GM19025 (cell line): ENCODE measurements around the gene EMILIN1.
"Not testable (repeated sequence)": the region's sequence is repeated elsewhere in the genome, so short reads cannot be mapped to it uniquely, and the experiment has no call there.

Experiments used
- ATAC-seq: cut with Tn5 transposase; IDR thresholded peaks from one replicate; pipeline ENCODE4 v1.9.1; 2021; ENCODE audit warnings: mild to moderate bottlenecking, low read depth, moderate library complexity; ENCODE audit not compliant: unreplicated experiment

The EMILIN1 gene

DNA sequence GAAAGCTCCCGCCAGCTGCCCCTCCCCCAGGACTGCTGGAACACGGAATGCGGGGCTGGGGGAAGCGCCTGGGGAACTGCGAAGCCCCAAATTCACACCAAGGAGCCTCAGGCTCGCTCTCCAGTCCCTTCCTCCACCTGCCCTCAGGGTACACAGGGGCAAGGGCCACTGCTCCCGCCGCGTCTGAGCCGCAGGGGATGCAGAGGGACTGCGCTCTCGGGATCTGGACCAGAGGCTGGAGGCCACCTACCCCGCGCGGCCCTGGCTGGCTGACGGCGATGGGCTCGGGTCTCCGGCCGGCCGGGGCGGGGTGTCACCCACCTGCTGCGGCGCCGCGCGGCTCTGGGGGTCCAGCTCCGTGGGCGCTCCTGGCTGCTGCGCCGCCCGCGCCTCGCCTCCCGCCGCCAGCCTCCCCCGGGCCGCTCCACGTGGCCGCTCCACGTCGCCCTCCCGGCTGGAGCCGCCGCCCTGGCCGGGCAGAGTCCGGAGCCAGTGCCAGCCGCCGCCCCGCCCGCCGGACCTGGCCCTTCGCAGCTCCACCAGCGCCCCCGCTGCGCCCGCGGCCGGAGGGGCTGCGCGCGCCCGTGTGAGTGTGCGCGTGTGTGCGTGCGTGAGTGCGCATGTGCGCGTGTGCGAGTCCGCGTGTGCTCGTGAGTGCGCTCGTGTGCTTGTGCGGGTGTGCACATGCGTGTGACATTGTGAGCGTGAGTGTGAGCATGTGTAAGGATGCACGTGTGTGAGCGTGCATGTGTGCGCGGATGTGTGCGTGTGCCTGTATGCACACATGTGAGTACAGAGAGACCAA, 40.3 kb downstream of the EMILIN1 start, which contains the start of gene CGREF1:
CGREF1 (minus strand) TSS at position 604 of the 805 bp plus-strand sequence. CDS start 14,762 bp downstream, outside the sequence.
- no peak for ATAC-seq

DNA sequence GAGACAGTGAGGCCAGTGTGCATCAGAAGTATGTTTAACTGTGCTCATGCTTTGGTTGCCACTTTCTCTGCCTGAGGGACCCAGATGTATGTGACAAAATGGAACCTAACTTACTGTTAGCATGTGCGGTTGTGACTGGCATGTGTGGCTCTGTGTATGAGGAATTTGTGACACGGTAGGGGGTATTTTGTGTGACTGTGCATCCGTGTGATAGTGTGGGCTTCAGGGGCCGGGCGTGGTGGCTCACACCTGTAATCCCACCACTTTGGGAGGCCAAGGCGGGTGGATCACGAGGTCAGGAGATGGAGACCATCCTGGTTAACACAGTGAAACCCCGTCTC, 40.9 kb downstream of the EMILIN1 start:
- ATAC-seq = not testable (repeated sequence)

DNA sequence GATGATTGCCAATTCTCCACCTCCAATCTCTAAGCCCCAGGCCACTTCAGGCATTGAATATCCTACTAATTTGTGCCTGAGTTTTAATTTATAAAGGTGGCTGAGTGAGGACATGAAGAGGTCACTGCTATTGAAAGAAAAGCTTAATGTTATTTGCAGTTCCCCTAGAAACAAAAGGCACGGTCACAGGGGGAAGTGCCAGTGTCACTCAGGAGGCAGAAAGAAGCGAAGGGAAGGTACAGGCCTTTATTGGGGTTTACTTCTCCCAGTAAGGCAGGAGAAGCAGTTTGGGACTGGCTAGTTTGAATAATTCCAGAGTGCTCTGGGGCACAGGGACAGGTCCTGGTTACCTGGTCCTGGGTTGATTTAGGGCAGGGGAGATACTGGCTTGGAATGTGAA, 43.5 kb downstream of the EMILIN1 start:
- ATAC-seq = no peak

DNA sequence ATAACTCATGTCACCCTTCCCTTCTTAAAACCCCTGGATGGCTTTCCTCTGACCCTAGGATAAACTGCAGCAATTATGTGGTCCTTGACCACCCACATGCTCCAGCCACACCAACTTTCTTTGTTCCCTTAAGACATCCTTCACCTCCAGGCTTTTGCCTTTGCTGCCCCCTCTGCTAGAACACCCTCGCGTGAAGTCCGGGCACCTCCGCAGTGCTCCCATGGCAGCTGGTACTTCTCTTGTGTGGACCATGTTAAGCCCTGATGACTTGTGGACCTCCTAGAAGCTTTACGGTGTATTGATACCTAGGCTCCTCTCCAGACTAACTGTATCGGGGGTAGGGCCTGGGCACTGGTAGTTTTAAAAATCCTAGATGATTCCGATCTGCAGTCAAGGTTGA, 44.4 kb downstream of the EMILIN1 start:
- no peak for ATAC-seq

DNA sequence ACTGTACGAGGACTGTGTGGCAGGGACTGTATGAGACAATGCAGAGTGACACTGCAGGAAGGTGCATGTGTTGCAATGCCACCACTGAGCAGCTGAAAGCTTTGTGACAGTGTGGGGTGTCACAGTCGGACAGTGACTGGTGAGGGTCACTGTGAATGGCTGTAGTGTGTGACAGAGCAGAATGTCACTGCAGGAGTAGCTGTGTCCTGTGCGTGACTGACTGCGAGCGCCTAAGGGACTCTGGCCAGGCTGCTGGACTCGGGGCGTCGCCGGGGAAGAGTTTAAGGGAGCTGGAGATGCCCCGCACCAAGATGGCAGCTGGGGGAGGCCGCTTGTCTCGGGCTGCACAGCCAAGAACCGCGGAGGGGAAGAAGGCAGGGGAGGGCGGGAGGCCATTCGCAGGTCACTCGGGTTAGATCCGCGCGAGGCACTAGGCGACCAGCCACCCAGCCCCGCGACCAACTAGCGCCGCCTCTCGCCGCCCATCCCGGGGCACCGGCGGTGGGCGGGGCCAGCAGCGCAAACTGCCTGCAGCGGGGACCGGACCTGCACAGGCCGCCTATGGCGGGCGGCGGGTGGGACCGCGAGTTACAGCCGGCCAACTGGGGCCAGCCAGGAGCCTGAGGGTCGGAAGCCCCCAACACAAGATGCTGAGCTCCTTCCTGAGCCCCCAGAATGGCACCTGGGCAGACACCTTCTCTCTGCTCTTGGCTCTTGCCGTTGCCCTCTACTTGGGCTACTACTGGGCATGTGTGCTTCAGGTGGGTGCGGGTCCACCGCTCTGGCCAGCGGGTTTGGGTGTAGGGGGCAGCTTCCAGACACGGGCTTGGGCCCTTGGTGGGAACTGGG, 45.1 kb downstream of the EMILIN1 start, which contains the start of gene ABHD1:
ABHD1 (plus strand) TSS at position 514 of the 849 bp plus-strand sequence; CDS start at position 648, 134 bp downstream.
- ATAC-seq = no peak

DNA sequence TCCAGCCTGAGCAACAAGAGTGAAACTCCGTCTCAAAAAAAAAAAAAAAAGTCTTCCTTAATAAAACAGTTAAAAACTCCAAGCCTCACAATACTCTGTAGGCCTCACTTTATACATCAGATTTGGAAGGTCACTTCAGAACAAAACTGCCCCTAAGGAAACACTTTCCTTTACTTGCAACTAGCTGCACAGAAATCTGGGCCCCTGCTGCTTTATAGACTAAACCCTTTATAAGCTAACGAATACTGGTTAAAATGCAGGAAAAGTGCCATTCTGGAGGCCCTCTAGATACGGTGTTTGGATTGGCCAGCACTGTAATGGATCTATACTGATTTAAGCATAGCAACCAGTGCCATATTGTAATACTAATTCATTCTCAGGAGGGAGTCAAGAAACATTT, 46.7 kb downstream of the EMILIN1 start:
- no peak for ATAC-seq

DNA sequence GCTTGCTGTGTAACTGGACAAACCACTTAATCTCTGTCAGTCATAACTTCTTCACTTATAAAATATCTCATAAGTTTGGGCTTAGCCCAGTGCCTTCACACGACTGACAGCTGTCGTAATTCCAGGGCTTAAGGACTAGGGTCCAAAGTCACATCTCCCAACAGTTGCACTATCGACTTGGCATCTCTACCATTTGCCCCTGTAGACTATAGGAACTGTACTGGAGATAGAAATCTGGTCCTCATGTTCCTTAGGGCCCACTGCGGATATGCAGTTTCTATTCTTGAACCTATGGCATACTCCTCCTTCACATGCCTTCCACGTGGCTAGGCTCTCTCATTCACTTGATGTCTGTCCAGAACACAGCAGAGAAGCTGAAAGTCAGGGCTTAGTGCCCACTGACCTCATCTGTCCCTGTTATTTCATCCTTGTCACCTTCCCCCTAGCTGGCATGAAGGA, 47.9 kb downstream of the EMILIN1 start:
- no peak for ATAC-seq

DNA sequence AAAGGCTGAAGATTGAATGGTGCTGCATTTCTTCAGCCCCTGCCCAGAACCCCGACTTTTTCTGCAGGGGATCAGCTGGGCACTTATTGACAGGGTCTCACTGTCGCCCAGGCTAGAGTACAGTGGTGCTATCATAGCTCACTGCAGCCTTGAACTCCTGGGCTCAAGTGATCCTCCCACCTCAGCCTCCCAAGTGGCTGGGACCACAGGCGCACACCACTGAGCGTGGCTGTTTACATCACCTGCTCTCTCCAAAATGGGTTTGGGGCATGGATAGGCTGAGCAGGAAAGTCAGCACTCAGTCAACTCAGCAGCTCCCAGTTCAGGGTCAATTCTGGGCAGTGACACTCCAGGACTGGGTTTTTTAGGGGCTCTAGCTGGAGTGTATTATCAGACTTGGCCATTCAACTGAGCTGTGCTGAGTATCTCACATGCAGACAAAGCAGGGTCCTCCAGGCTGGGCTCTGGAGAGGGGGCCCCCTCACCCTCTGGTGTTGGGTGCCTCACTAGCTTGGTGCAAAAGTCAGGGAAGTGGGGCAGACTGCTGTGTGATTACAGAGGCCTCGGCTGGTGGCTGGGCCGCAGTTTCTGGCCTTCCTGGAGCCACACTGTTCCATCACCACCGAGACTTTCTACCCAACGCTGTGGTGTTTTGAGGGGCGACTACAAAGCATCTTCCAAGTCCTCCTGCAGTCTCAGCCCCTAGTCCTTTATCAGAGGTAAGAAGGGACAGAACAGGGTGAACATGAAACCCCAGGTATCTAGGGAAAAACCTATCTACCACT, 49.7 kb downstream of the EMILIN1 start:
- no peak for ATAC-seq

DNA sequence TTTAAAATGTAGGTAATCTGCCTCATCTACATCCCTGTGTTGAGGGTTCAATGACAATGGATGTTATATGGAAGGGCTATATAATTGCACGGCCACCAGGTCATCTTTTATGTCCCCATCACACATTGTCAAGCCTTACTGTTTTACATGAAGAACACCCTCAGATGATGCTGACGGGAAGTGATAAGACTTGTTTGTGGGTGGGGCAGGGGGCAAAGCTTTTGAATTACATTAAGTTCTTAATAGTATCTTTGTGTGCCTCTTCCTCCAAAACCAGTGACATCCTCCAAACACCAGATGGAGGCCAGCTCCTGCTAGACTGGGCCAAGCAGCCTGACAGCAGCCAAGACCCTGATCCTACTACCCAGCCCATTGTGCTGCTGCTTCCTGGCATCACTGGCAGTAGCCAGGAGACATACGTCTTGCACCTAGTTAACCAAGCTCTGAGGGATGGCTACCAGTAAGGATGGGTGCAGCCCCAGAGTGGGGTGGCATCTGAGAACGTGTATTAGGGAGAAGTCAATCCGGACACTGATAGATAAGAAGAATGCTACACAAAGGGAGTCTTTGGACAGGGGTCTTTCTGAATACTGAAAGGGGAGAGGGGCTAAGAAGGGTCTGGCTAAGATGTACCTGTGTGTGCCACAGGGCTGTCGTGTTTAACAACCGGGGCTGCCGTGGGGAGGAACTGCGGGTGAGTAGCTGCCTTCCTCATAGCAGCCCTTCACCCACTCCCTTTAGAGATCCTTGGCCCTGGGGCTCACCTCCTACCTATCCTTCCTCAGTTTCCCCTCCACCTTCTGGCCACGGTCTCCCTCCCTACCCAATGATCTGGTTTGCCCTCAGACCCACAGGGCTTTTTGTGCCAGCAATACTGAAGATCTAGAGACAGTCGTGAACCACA, 50.5 kb downstream of the EMILIN1 start:
- ATAC-seq = no peak

DNA sequence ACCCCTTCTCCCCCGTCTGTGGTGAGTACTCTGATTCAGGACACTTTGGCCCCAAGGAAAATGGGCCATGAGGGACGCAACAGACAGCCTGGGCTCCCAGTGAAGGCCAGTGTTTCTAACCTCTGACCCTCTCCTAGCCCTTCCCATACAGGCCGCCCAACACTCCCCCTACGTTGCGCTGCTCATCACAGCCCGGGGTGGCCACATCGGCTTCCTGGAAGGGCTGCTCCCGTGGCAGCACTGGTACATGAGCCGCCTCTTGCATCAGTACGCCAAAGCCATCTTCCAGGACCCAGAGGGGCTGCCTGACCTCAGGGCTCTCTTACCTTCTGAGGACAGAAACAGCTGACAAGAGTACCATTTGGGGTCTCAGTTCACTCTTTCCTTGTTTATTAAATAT, 52.0 kb downstream of the EMILIN1 start:
- no peak for ATAC-seq

DNA sequence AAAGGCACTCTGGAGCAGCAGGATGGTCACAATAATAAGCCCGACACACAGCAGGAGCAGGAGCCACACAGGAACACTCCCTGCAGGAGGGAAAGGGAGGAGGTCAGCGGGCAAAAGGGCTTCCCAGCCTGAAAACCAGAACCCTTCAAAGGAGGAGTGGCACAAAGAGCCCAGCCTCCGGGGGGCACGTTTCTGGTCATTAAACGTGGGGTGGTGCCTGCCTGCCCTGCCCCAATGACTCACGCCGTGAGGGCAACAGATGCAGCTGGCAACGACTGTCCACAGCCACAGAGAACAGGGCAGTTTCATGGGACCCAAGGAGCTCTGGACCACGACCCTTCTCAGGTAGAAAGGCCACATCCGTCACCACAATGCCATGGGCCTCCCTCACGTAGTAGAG, 53.0 kb downstream of the EMILIN1 start:
- no peak for ATAC-seq

DNA sequence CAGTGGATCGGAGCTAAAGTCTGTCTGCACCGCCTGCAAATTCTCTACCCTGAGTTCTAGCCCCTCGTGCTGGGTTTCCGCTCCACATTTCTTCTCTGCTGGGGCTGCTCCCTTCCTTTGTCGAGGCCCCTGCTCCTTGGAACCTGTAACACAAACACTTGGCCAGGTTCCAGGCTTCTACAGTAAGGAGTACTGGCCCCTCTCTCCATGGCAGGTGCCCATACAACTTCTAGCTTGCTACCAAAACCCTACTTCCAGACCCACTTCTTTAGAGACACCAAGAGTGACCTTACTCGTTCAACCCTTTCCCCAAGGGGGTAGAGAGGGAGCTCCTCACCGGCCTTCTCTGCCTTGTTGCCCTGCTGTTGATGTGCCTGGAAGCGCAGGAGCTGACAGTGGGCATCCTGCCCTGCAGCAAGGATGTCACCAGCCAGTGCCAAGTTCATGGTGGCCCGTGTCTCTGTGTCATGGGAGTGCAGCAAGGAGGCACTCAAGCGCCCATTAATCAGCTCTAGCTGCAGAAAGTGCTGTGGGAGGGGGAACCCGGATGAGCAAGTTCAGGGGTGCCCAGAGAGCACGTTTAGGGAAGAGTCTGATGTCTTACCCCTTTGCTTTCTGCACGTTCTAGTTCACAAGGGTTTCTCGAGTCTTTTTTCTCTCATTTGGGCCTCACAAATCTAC, 54.9 kb downstream of the EMILIN1 start:
- ATAC-seq = no peak

DNA sequence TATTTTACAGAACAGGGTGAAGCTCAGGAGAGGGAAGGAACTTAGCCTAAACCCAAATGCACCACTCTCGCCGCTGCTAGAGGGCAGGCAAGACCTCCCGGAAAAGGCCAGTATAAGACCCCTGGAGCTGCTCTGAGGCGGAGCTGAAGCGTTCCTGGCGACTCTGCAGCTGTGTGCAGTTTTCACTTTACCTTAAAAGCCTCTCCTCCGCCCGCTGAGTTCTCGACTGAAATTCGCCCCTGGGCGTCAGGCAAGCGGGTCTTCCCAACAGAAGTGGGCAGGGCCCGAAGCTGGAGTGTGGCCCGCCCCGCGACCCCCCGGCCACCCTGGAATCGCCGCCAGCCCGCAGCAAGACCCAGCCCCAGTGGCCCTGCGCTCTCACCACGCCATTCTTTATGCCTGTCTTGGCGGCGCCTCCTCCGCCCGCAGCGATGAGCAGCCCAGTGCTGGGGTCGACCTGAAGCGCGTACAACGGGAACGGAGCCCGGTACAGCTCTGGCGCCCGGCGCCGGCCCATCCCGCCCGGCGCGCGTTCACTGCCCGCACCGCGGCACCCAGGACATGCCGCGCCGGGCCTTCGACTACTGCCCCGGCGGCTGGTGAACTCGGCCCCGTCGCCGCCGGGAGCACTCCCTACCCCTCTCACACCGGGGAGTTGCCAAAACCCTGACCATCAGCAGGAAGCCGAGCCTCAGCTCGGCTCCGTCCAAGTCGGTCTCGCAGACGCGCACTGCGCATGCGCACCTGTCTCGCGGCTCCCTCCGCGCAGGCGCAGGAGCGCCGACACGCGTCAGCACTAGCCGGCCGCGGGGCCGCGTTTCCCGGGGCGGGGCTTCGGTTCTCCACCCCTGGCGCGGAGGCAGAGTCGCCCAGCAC, 55.7 kb downstream of the EMILIN1 start, which contains the start of gene PREB:
PREB (minus strand) TSS at position 732 of the 876 bp plus-strand sequence; CDS start at position 517, 215 bp downstream.
- ATAC-seq = peak; percentile 86

DNA sequence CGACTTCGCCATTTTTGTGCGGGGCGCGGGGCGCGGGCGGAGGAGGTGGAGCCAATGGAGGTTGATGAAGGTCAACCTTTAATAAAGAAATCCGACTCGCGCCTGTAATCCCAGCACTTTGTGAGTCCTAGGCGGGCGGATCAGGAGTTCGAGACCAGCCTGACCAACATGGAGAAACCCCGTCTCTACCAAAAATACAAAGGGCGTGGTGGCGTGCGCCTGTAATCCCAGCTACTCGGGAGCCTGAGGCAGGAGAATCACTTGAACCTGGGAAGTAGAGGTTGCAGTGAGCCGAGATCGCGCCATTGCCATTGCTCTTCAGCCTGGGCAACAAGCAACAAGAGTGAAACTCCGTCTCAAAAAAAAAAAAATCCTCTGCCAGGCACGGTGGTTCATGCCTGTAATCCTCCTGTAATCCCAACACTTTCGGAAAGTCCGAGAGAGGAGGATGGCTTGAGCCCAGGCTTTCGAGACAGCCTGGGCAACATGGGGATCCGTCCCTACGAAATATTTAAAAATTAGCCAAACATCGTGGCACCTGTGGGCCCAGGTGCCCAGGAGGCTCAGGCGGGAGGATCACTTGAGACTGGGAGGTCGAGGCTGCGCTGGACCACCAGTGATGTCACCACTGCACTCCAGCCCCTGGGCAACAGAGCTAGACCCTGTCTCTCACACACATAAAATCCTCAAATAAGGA, 56.5 kb downstream of the EMILIN1 start:
- no peak for ATAC-seq

DNA sequence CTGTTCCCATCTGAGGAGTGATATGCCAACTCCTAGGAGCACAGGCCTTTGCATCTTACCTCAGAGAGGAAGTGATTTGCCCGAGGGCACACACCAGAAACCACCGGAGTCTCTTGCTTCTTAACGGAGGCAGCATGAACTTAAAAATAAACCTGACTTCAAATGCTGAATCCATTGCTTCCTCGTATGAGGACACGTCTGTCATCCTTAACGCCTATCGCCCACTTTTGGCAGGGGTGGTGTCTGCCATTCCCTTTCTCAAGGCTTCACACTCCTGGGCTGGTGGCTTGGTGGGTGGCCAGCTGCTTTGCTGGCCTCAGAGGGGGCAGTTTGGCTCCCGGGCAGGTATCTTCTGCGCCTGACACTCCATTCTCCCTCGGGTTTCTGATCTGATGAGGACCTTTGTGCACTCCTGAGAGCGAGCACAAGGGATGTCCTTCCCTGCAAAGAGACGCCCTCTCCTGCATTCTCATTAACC, 57.1 kb downstream of the EMILIN1 start:
- no peak for ATAC-seq
